ES-I3 (cell line): Measurements from ENCODE around the gene CRTC3.

Source experiments
- H3K36me3 ChIP-seq: 2 replicates; pipeline ENCODE4 v1.6.1; 2013; ENCODE audit warnings: mild to moderate bottlenecking, low read length, control low read depth, moderate library complexity; ENCODE audit not compliant: insufficient read depth
- H3K4me1 ChIP-seq: 2 replicates; pipeline ENCODE4 v1.6.1; 2013; ENCODE audit warnings: mild to moderate bottlenecking, control low read depth, low read length; ENCODE audit not compliant: insufficient read depth
- H3K9ac ChIP-seq: 2 replicates; pipeline ENCODE4 v1.6.1; 2013; ENCODE audit warnings: low read depth, mild to moderate bottlenecking, low read length, moderate library complexity
- H3K9me3 ChIP-seq: 2 replicates; pipeline ENCODE4 v1.6.1; 2013; ENCODE audit warnings: mild to moderate bottlenecking, low read length, moderate library complexity; ENCODE audit not compliant: control insufficient read depth, insufficient read depth

The CRTC3 gene

DNA sequence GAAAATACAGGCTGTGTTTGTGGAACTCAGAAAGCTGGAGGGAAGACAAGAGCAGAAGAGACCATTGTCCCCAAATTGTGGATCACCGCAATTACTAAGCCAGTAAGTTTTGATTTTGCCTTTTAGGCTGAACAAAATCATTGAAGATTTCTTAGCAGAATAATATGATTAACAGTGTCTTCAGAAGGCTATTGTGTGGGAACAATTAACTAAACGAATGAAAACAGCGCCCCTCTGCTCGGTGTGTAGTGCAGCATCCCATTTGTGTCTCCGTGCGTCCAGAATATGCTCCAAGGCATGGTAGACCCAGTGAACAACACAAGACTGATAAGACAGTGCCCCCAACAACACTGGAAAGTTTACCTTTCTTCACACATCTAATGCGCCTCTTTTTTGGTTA, 71.2 kb downstream of the CRTC3 start:
- Histone ChIP-seq H3K36me3 (no peaks in the 10 kb centered on the region), H3K9me3 (no peaks in the 10 kb centered on the region), H3K9ac (no peak overlapping the region), H3K4me1 (0 out of 2 replicates have a peak, but pooled peaks cover 3% of the 10 kb centered on the region)

DNA sequence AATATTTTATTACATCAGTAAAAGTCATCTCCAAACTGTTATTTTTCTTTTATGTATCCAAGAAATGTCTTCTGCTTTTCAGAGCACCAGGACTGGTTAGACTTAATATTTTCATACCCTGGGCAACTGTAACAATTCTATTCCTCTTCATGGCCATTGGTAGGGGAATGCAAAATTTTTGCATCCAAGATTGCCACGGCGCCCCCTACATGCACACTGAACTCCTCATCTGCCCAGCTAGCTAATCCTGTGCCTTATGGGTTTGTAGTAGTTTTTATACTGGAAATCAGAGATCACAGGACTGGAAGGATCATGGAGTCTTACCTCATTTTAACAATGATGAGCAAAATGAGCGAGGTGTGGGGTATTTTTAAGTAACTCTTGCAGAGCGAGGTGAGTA, 74.2 kb downstream of the CRTC3 start:
- peaks cover under 1% of the 10 kb centered on the region; the same call in 1 of the 2 replicates for H3K4me1 ChIP-seq
- H3K9ac ChIP-seq, result no peak overlapping the region
- no peaks in the 10 kb centered on the region for H3K9me3 ChIP-seq
- H3K36me3 ChIP-seq, result no peaks in the 10 kb centered on the region

DNA sequence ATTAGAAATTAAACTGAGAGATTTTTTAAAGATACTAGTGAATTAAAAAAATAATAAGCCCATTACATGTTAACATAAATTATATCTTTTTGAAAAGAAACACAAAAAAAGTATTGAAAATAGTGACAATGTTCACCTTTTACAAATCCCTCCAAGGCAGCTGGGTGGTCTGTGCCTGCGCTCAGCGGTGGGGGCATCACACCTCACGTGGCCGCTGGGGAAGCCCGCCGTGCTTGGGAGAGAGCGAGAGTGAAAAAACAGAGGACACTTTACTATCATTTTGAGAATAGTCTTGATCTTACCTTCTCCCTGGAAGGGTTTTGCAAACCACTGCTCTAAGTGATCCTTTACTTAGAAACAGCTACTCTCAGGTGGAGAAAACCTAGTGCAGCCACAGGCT, 76.9 kb downstream of the CRTC3 start:
- H3K4me1 ChIP-seq, result peaks cover 14% of the 10 kb centered on the region
- H3K36me3 ChIP-seq, result no peaks in the 10 kb centered on the region
- no peak overlapping the region for H3K9ac ChIP-seq
- H3K9me3 ChIP-seq, result no peaks in the 10 kb centered on the region

DNA sequence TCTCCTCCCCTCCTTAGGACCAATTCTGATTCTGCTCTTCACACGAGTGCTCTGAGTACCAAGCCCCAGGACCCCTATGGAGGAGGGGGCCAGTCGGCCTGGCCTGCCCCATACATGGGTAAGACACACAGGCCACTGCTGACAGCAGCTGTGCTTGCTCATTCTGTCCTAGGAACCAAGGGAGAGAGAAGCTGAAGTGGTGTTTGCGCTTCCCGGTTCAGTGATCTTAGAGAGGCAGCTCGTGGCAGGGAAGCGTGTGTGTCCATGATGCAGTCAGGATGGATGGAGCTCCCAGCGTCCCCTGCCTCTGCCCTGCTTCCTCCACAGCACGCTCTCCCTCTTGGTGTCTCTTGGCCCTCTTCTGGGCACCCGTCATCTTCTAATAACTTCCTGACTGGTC, 77.6 kb downstream of the CRTC3 start:
- no peaks in the 10 kb centered on the region for H3K9me3 ChIP-seq
- H3K36me3 ChIP-seq, result no peaks in the 10 kb centered on the region
- peaks cover 14% of the 10 kb centered on the region for H3K4me1 ChIP-seq
- H3K9ac ChIP-seq, result no peak overlapping the region

DNA sequence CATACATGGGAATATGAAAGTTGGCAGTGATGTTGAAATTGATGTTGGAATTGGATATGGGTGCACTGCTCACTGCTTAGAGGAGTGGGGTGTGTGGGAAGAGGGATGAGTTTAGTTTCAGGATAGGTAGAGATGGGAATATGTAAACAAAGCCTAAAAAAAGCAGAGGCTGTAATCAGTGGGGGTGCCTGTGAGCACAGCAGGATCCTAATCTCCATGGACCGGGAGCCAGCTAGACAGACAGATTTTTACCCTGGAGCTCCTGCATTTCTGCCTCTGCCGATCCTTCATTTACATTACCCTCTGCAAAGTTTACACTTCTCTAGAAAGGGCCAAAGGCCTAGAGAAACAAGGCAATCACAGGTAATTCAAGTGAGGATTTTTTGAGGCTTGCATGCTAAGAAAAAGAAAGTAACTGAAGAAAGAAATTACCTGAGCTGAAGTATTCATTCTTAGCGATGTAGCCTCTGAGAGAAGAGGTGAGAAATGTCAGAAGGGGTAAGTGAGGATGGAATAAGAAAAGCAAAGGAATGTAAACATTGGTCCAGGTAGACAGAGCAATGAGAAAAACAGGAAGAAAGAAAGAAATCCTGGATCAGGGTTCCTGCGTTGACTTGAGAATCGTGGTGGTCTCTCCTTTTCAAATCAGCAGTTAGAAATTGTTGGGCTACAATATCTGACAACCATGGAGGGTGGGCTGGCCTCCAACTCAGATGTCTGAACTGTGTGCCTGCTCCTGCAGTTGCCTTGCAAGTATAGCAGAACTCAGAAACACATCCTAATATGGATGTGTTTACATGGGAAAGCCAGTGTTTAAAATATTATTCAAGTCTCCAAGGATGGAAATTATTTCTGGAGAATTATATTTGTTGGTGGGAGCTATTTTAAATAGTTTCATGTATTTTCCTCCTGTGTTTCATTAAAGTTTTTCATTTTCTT, 79.8 kb downstream of the CRTC3 start:
- Histone ChIP-seq H3K9me3 (no peaks in the 10 kb centered on the region), H3K9ac (no peak overlapping the region), H3K4me1 (peaks cover 14% of the 10 kb centered on the region), H3K36me3 (no peaks in the 10 kb centered on the region)

DNA sequence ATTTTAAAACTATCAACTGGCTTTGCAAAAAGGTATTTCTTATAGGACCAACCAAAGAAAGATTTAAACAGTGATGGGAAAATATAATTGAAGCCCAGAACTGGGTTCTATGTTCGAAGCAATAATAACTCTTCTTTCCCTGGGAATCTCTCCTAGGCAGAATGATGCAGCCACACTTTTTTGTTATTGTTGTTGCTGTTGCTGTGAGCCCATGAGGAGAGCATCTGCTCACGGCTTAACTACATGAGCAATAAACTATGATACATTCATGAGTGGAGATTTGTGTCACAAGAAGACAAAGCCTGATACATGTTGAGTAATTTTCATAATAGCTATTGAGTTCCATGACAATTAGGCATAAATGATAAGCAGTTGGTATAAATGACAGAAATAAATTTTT, 80.5 kb downstream of the CRTC3 start:
- no peaks in the 10 kb centered on the region for H3K9me3 ChIP-seq
- H3K4me1 ChIP-seq, result peaks cover 14% of the 10 kb centered on the region
- H3K36me3 ChIP-seq, result no peaks in the 10 kb centered on the region
- H3K9ac ChIP-seq, result no peak overlapping the region

DNA sequence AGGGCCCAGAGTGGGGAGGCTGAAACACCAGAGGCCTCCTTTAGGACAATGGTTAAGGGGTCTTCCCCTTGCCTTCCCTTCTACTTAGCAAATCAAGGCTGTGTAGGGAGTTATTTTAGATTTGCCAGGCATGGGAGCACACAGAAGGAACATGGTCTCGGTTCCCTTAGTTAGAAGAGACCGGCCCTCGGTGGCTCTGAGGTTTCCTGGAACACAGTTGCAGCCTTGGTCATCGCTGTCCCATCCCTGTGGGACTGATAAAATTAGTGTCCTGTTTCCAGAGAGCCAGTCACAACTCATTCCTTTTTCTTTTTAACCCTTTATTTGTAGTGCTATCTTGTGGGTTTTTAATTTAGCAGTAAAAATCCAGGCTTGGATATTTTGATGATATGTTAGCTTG, 81.4 kb downstream of the CRTC3 start:
- H3K4me1 ChIP-seq, result peaks cover 14% of the 10 kb centered on the region
- H3K36me3 ChIP-seq, result no peaks in the 10 kb centered on the region
- no peak overlapping the region for H3K9ac ChIP-seq
- H3K9me3 ChIP-seq, result no peaks in the 10 kb centered on the region

DNA sequence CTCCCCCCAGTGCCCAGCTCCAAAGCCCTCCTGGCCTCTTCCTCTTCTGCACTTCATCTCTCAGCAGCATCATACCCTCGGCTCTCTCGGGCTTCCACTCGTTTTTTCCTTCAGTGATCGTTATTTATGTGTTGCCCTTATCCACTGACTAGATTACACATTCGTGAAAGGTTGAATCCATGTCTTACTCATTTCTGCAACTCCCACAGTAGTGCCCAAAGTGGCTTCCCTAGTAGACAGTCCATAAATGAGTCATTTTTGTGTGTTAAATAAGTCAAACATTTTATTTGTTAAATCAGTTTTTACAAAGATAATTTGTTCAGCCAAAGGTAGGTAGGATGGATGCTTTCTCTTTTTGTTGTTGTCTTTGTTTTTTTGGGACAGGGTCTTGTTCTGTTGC, 87.4 kb downstream of the CRTC3 start:
- no peak overlapping the region for H3K9ac ChIP-seq
- no peaks in the 10 kb centered on the region for H3K4me1 ChIP-seq
- no peaks in the 10 kb centered on the region for H3K9me3 ChIP-seq
- H3K36me3 ChIP-seq, result no peaks in the 10 kb centered on the region

DNA sequence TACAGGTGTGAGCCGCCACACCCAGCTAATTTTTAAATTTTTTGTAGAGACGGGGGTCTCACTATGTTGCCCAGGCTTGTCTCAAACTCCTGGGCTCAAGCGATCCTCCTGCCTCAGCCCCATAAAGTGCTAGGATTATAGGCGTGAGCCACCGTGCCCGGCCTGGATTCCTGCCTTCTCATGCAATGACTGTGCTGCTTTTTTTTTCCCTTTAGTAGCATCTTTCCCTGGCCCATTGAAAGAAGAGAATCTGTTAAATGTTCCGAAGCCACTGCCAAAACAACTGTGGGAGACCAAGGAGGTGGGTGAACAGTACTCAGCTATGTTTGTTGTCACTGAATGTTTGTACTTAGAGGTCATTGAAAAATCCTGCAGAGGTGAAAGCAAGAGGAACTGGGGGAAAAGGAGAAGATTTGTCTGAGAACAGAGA, 88.0 kb downstream of the CRTC3 start:
- no peaks in the 10 kb centered on the region for H3K4me1 ChIP-seq
- no peaks in the 10 kb centered on the region for H3K36me3 ChIP-seq
- no peaks in the 10 kb centered on the region for H3K9me3 ChIP-seq
- no peak overlapping the region for H3K9ac ChIP-seq

DNA sequence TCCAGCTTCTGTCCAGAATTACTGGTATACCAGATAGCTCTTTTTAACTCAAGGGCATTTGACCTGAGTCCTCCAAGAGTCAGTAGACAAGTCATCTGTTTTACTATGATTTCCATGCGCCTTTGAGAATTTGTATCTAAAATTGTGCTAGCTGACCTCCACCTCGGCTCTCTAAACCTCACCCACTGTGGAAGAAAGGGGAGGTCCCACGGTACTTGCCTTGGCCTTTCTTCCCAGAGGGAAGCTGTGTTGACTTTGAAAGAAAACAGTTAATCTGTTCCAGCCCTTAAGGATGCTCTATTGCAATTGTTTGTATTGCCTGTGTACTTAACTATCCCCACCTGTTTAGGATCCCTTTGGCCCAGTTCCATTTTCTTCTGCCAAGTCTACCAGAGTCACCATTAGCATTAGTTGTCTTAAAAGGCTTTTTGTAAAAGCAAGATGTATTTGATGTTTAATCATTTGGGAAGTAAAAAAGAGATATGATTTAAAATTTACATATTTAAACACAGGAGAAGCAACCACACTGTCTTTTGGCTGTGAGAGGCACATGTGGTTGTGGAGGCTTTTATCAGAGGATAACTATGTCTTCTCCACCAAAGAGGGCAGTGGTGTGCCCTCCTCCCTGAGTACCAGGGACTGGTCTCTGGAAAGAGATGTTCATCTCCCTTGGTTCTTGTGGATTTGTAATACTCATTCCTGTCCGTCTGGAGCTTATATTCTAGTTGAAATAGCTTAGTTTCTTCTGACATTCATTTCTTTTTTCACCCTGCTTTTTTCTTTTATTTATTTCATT, 88.8 kb downstream of the CRTC3 start:
- Histone ChIP-seq H3K4me1 (no peaks in the 10 kb centered on the region), H3K36me3 (no peaks in the 10 kb centered on the region), H3K9ac (no peak overlapping the region), H3K9me3 (no peaks in the 10 kb centered on the region)

DNA sequence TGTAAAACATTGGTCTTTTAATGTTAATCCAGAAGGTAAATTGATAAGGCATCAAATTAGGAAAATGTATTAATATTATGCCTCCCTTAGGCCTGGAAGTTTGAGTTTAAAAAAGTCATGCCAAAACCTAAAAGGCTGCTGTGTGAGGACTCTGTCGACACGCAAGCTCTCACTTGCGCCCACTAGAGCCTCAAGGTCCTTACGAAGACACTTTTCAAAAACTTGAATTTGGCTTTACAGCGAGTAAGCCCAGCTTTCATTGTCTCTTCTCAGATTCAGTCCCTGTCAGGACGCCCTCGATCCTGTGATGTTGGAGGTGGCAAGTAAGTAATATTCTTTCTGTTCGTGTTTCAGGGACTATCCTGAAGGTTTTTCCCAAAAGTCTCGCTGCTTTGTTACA, 89.7 kb downstream of the CRTC3 start:
- Histone ChIP-seq H3K4me1 (no peaks in the 10 kb centered on the region), H3K9me3 (no peaks in the 10 kb centered on the region), H3K9ac (no peak overlapping the region), H3K36me3 (no peaks in the 10 kb centered on the region)

DNA sequence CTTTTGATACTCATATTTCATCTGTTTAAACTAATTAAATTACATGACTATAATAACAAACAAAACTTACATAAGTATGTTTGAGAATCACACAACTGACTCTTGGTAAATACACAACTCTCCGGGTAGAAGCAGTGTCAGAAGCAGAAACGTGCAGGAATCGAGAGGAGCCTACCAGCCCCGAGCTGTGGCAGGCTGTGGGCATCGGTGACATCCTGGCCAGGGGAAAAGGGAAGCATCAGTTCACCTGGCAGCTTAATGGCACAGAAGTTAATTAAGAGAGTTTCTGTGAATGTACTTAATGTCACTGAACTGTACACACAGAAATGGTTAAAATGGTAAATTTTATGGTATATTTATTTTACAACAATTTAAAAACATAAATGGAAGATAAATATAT, 90.2 kb downstream of the CRTC3 start:
- Histone ChIP-seq H3K9ac (no peak overlapping the region), H3K36me3 (no peaks in the 10 kb centered on the region), H3K4me1 (no peaks in the 10 kb centered on the region), H3K9me3 (no peaks in the 10 kb centered on the region)

DNA sequence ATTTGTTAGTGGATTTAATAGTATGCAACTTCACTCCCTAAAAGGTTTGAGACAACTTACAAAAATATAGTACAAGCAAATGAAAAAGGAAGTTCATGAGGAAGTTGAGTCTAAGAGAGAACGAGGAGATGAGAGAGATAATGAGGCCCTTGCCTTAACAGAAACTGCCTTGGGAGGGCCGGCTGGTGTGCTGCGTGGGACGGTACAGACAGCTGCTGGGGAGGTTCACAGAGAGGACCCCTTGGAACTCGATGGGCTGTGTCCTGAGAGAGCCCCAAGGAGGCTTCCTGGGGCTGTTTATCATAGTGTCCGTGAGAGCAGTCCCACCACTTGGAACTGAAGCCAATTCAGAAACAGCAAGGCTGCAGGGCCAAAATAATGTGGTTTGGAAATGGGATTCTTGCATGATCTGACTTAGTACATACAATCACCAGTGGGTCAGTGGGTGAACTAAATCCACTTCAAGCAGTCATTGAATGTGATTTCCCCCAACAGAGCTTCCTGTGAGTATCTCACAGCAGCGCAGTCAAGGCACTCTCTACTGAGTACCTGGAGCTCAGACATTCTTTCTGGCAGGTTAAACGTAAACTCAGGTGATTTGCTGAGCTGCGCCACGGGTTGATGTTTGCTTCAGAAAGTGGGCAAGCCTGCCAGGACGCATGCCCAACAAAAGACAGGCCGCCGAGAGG, 90.8 kb downstream of the CRTC3 start:
- Histone ChIP-seq H3K9ac (no peak overlapping the region), H3K36me3 (no peaks in the 10 kb centered on the region), H3K4me1 (no peaks in the 10 kb centered on the region), H3K9me3 (no peaks in the 10 kb centered on the region)

DNA sequence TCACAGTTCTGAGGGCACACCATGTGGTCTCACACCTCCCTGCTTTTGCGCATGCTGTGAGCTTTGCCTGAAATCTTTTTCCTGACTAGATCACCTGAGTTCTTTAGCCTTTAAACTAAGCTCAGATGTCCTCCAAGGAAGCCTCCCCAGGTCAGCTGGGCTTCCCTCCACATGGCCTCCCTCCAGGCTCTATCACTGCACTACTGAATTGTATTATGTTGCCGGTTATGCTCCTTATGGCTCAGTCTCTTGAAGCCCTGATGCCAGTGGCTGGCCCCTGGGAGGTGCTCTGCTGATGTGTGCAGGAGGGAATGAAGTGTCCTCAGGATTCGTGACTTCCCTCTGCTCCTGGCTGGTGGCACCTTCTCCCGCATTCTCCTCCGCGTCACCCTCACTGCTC, 94.1 kb downstream of the CRTC3 start:
- no peak overlapping the region for H3K9ac ChIP-seq
- no peaks in the 10 kb centered on the region for H3K36me3 ChIP-seq
- H3K4me1 ChIP-seq, result no peaks in the 10 kb centered on the region
- no peaks in the 10 kb centered on the region for H3K9me3 ChIP-seq
